ENCODE measurements around the gene HOXA9. TPM values are rescaled to one million over a fixed set of nuclear protein-coding genes. Genes with fewer than 3 reads are reported as not detected.

Gene HOXA9
- total RNA-seq, 2 experiments from 2014 or later = not detected

DNA sequence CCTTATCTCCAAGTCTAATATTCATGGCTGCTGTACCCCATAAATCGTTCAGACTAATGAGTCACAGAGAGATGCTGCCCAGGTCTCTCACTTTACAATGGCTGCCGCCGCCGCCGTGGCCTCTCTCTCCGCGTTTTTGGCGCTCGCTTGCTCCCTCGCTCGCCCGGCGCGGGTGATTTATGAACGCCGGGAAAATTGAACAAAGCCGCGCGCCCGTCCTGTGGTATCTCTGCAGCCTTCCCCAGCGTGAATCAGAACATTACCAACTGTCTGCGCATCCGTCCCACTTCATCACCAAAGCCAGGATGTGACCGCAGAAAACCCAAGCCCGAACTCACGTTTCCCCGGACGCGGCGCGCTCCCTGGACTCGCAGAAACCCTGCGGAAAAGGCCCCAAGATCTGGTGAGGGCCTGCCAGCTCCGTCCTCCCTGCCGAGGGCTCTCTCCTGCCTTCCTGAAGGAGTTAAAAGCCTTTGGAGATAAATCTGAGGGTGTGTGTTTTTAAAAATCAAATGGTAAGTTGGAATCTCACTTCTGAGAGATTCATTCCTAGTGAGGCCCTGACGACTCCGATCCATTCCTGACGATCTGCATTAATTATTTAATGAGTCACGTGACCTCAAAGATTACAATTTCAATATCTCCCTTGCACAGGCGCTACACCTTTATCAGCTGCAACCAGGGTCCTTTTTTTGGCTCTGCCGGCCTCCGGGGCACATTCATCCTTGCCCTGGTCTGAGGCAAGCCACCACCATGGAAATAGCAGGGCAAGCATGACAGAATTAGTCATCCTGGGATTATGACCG, 41.0 kb downstream of the HOXA9 start:
- no peak overlapping the region for H3K4me2 ChIP-seq (ENCODE audit: low read length)

GRCh38 chr7:27123477-27124053, 41.8 kb downstream of the HOXA9 start:
- Histone ChIP-seq H2AFZ (ENCODE audit: low read length) (no peak overlapping the region), H3K36me3 (ENCODE audit: insufficient read depth, low read length) (no peaks in the 10 kb centered on the region), H3K79me2 (ENCODE audit: insufficient read depth, low read depth, low read length) (no peaks in the 10 kb centered on the region), H3K9me3 (ENCODE audit: low read length) (no peaks in the 10 kb centered on the region), H3K27ac (ENCODE audit: low read depth, low read length, poor library complexity, severe bottlenecking) (no peak overlapping the region), H4K20me1 (ENCODE audit: insufficient read depth, low read length) (no peaks in the 10 kb centered on the region; the same call in 1 of the 2 replicates), H3K4me2 (ENCODE audit: low read length) (no peak overlapping the region), H3K4me3 (ENCODE audit: low read depth, low read length, poor library complexity, severe bottlenecking) (no peak overlapping the region), H3K4me1 (ENCODE audit: insufficient read depth, low read length, poor library complexity, severe bottlenecking) (no peaks in the 10 kb centered on the region), H3K9me2 (ENCODE audit: insufficient read depth, low read length) (no peaks in the 10 kb centered on the region)
- DNase-seq (ENCODE audit: low spot score) = no peak
- ChIA-PET CTCF (ENCODE audit: unreplicated experiment) (no interaction called here), POLR2A (no interaction called here)
- BruUV-seq (replicated peaks) = no TSS peak
- TF ChIP-seq EZH2phosphoT487 (IDR thresholded peaks at IDR 0.05; ENCODE audit: borderline replicate concordance, low read depth, low read length) (no peak), CTCF (conservative IDR thresholded peaks at IDR 0.05; ENCODE audit: low read length) (no peak)
- intact Hi-C loops (cut with micrococcal nuclease; ENCODE audit: unreplicated experiment) = no loop called here

More for the DNA sequence above, 41.0 kb downstream of the HOXA9 start:
- no peaks in the 10 kb centered on the region for H3K36me3 ChIP-seq (ENCODE audit: insufficient read depth, low read length)
- no peak overlapping the region for H3K4me3 ChIP-seq (ENCODE audit: low read depth, low read length, poor library complexity, severe bottlenecking)
- no peak for DNase-seq (ENCODE audit: low spot score)
- ChIA-PET CTCF (ENCODE audit: unreplicated experiment) (no interaction called here), POLR2A (no interaction called here)
- no peaks in the 10 kb centered on the region for H3K9me2 ChIP-seq (ENCODE audit: insufficient read depth, low read length)
- H2AFZ ChIP-seq (ENCODE audit: low read length) = no peak overlapping the region
- H3K27ac ChIP-seq (ENCODE audit: low read depth, low read length, poor library complexity, severe bottlenecking) = no peak overlapping the region
- intact Hi-C loops (cut with micrococcal nuclease; ENCODE audit: unreplicated experiment) = no loop called here
- no peak for TF ChIP-seq CTCF (conservative IDR thresholded peaks at IDR 0.05; ENCODE audit: low read length)
- no peaks in the 10 kb centered on the region for H3K79me2 ChIP-seq (ENCODE audit: insufficient read depth, low read depth, low read length)
- BruUV-seq (replicated peaks) = no TSS peak
- H3K4me1 ChIP-seq (ENCODE audit: insufficient read depth, low read length, poor library complexity, severe bottlenecking) = no peaks in the 10 kb centered on the region
- no peaks in the 10 kb centered on the region; the same call in 1 of the 2 replicates for H4K20me1 ChIP-seq (ENCODE audit: insufficient read depth, low read length)
- H3K9me3 ChIP-seq (ENCODE audit: low read length) = no peaks in the 10 kb centered on the region

DNA sequence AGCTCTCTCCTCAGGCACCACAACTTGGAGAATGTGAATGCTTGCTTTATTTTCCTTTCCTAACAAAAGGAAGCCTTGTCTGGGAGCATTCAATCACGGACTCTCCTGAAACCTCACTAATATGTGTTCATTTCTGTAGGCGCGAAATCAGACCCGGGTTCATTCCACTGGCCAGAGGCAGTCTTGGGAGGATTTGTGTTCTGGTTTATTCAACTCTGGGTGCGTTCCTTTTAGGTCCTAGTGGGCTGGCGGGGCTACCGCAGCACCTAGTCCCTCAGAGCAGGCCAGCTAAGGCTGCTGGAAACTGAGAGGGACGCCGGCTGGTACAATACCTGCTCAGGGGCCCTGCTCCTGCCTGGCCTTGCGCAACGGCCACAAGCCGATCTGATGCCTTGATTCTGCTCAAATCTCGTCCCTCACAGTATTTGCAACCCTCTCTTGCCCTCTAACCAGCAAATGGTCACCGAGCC, 42.3 kb downstream of the HOXA9 start:
- intact Hi-C loops (cut with micrococcal nuclease; ENCODE audit: unreplicated experiment) = no loop called here
- H4K20me1 ChIP-seq (ENCODE audit: insufficient read depth, low read length) = no peaks in the 10 kb centered on the region; the same call in 1 of the 2 replicates
- CTCF ChIA-PET (ENCODE audit: unreplicated experiment) = no interaction called here
- BruUV-seq (replicated peaks) = no TSS peak
- H3K36me3 ChIP-seq (ENCODE audit: insufficient read depth, low read length) = no peaks in the 10 kb centered on the region
- H3K27ac ChIP-seq (ENCODE audit: low read depth, low read length, poor library complexity, severe bottlenecking) = no peak overlapping the region
- DNase-seq (ENCODE audit: low spot score) = no peak
- no peak overlapping the region for H3K4me2 ChIP-seq (ENCODE audit: low read length)
- POLR2A ChIA-PET = no interaction called here
- H3K4me1 ChIP-seq (ENCODE audit: insufficient read depth, low read length, poor library complexity, severe bottlenecking) = no peaks in the 10 kb centered on the region
- no peak overlapping the region for H2AFZ ChIP-seq (ENCODE audit: low read length)
- H3K4me3 ChIP-seq (ENCODE audit: low read depth, low read length, poor library complexity, severe bottlenecking) = no peak overlapping the region
- TF ChIP-seq EZH2phosphoT487 (IDR thresholded peaks at IDR 0.05; ENCODE audit: borderline replicate concordance, low read depth, low read length) = no peak
- TF ChIP-seq CTCF (conservative IDR thresholded peaks at IDR 0.05; ENCODE audit: low read length) = no peak
- H3K9me3 ChIP-seq (ENCODE audit: low read length) = no peaks in the 10 kb centered on the region
- no peaks in the 10 kb centered on the region for H3K9me2 ChIP-seq (ENCODE audit: insufficient read depth, low read length)
- no peaks in the 10 kb centered on the region for H3K79me2 ChIP-seq (ENCODE audit: insufficient read depth, low read depth, low read length)

Data from OCI-LY7 (cell line).